CD4-positive, alpha-beta T cell (primary cell): ENCODE results near the gene CRIP1. TPM values are rescaled to one million over a fixed set of nuclear protein-coding genes. Genes with fewer than 3 reads are reported as not detected.

Source experiments
- ATAC-seq: fragments of 200-7000 bp; cut with Tn5 transposase; one replicate; pipeline ENCODE4 v1.10.0; 2022; ENCODE audit warnings: mild to moderate bottlenecking; ENCODE audit not compliant: poor library complexity
- CTCF ChIA-PET: fragments of 350-600 bp; sonication (Branson Sonifier 250); formaldehyde crosslinking; loops from one replicate; lab custom pipeline; 2021; ENCODE audit warnings: antibody characterized with exemption, inconsistent platforms; lab: Charles Lee
- POLR2A ChIA-PET: fragments of 350-600 bp; sonication (Branson Sonifier 250); formaldehyde crosslinking; loops from one replicate; lab custom pipeline; 2021; ENCODE audit warnings: antibody characterized with exemption, inconsistent platforms; lab: Charles Lee
- DNase-seq, 14 experiments: peaks; one replicate each; pipeline ENCODE4 v3.0.0-alpha.2; 2013 to 2020; ENCODE audit warnings: mixed read lengths in 2 of 14
- H3K27ac ChIP-seq, 2 donors: one replicate each; pipeline versions ENCODE4 v1.5.1 to v1.7.0; 2013; ENCODE audit warnings: low read length in 2 of 2, low read depth in 1 of 2, mild to moderate bottlenecking in 1 of 2
- H3K27me3 ChIP-seq, 2 experiments: 1 replicate in 1 of 2; 2 replicates in 1 of 2; pipeline versions ENCODE4 v1.6.1 to v1.7.0; 2013; ENCODE audit warnings: low read length in 2 of 2, control low read depth in 1 of 2, mild to moderate bottlenecking in 1 of 2, moderate library complexity in 1 of 2; ENCODE audit not compliant: insufficient read depth in 2 of 2, control insufficient read depth in 1 of 2
- H3K36me3 ChIP-seq: one replicate; pipeline ENCODE4 v1.6.1; 2013; ENCODE audit warnings: low read length, control low read depth; ENCODE audit not compliant: insufficient read depth
- H3K4me1 ChIP-seq: one replicate; pipeline ENCODE4 v1.6.1; 2013; ENCODE audit warnings: low read length, control low read depth; ENCODE audit not compliant: insufficient read depth
- H3K4me3 ChIP-seq: one replicate; pipeline ENCODE4 v1.5.1; 2013; ENCODE audit warnings: mild to moderate bottlenecking, low read length, moderate library complexity
- H3K9me3 ChIP-seq, 2 experiments: 1 replicate in 1 of 2; 2 replicates in 1 of 2; pipeline versions ENCODE4 v1.6.1 to v1.7.0; 2013; ENCODE audit warnings: low read length in 2 of 2, mild to moderate bottlenecking in 2 of 2, control low read depth in 1 of 2, moderate library complexity in 1 of 2; ENCODE audit not compliant: control insufficient read depth in 1 of 2, insufficient read depth in 1 of 2
- H3K27ac Mint-ChIP-seq: one replicate; pipeline ENCODE4 v1.8.0; 2020; ENCODE audit warnings: mixed read lengths
- H3K27me3 Mint-ChIP-seq: one replicate; pipeline ENCODE4 v1.8.0; 2021; ENCODE audit warnings: mixed read lengths
- H3K36me3 Mint-ChIP-seq: one replicate; pipeline ENCODE4 v1.8.0; 2021; ENCODE audit warnings: low read depth, mixed read lengths
- H3K4me1 Mint-ChIP-seq: one replicate; pipeline ENCODE4 v1.8.0; 2021; ENCODE audit warnings: low read depth, mixed read lengths
- H3K4me3 Mint-ChIP-seq: one replicate; pipeline ENCODE4 v1.8.0; 2020; ENCODE audit warnings: mild to moderate bottlenecking, mixed read lengths
- H3K9me3 Mint-ChIP-seq: one replicate; pipeline ENCODE4 v1.8.0; 2020; ENCODE audit warnings: mixed read lengths
- CTCF ChIP-seq: fragments of 200-600 bp; IDR thresholded peaks from one replicate; pipeline ENCODE4 v1.8.0; 2022; ENCODE audit warnings: antibody characterized with exemption, mild to moderate bottlenecking
- intact Hi-C, 2 experiments: fragments of 100-400 bp; cut with DNase I in 1 of 2; cut with micrococcal nuclease in 1 of 2; formaldehyde crosslinking; loops; one replicate each; pipeline versions ENCODE4 v1.15.1 to v1.9.0; 2023 to 2025; cut with DNase I, micrococcal nuclease
- total RNA-seq, 174 experiments: library from RNA in 2 of 174; stranded (reverse) in 2 of 174; gene quantifications; one replicate each; pipeline ENCODE4 v1.2.3 and lab custom pipeline; 2021 to 2026

Gene CRIP1
- total RNA-seq, 2 experiments from 2014 or later, result 250 to 258 TPM

DNA sequence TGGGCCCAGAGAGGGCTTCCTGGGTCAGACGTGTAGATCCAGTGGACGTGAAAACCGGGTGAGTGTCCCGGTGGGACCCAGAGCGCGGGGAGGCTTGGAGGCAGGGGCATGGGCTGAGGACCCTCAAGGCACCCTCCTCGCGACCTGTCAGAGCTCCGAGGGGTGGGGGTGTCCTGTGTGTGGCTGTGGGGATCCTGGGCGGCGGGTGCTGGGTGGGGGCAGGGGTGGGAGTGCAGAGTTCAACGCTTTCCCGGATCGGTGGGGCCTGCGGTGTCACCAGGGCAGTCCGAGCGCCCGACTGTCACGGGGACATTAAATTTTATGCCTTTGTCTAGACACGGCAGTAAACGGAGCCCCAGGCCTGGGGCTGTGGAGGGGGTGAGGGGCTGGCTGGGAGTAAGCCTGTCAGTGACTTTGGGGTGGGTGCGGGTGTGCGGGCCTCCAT is 40.7 kb downstream of the CRIP1 start:
- ATAC-seq, result no peak
- POLR2A ChIA-PET, result interaction anchor here (2.1 kb wide), 1 partner anchor 38 kb away, joined by 10 read pairs; no protein-coding TSS in a partner anchor
- Histone ChIP-seq H3K27me3 (peaks cover 19 to 23% of the 10 kb centered on the region in 2 experiments), H3K36me3 (no peaks in the 10 kb centered on the region), H3K9me3 (peaks cover 0 to 11% of the 10 kb centered on the region in 2 experiments), H3K4me1 (peaks cover 39% of the 10 kb centered on the region), H3K4me3 (peak overlapping the region; percentile 47), H3K27ac (no peak overlapping the region)
- intact Hi-C loops, result loop anchor here in 1 of 2 experiments (5.0 kb wide), 1 partner anchor 215 kb away; the partner anchor contains the start of gene PACS2
- Mint-ChIP-seq H3K27ac (peak overlapping the region; percentile 68), H3K9me3 (no peaks in the 10 kb centered on the region), H3K27me3 (peaks cover 22% of the 10 kb centered on the region), H3K36me3 (no peaks in the 10 kb centered on the region), H3K4me3 (peak overlapping the region; percentile 87), H3K4me1 (peaks cover 17% of the 10 kb centered on the region)
- no peak for DNase-seq
- no peak for TF ChIP-seq CTCF
- CTCF ChIA-PET, result interaction anchor here (2.9 kb wide), 1 partner anchor 156 kb away, joined by 20 read pairs; no protein-coding TSS in a partner anchor

GRCh38 chr14:105527826-105528585 is 41.3 kb downstream of the CRIP1 start:
- Histone ChIP-seq H3K4me3 (peak overlapping the region; percentile 47), H3K36me3 (no peaks in the 10 kb centered on the region), H3K27ac (no peak overlapping the region), H3K9me3 (peaks cover 0 to 11% of the 10 kb centered on the region in 2 experiments), H3K4me1 (peaks cover 39% of the 10 kb centered on the region), H3K27me3 (peaks cover 19 to 23% of the 10 kb centered on the region in 2 experiments)
- Mint-ChIP-seq H3K36me3 (no peaks in the 10 kb centered on the region), H3K4me3 (peak overlapping the region; percentile 87), H3K27ac (no peak overlapping the region), H3K9me3 (no peaks in the 10 kb centered on the region), H3K27me3 (peaks cover 22% of the 10 kb centered on the region), H3K4me1 (peaks cover 17% of the 10 kb centered on the region)
- ChIA-PET POLR2A (interaction anchor here (1.0 to 2.1 kb wide), 3 partner anchors 36 to 157 kb away, joined by 4 to 10 read pairs (median 6); no protein-coding TSS in a partner anchor), CTCF (interaction anchor here (0.6 to 2.9 kb wide), 8 partner anchors 35 to 162 kb away, joined by 3 to 20 read pairs (median 4); partner anchors contain the start of gene TEDC1)
- peak; percentile 69 for TF ChIP-seq CTCF
- ATAC-seq (peak; percentile 65), DNase-seq (peak; percentile 63 to 92 (median 77))
- intact Hi-C loops, result loop anchor here (1.0 to 5.0 kb wide), 7 partner anchors 37 to 436 kb away; partner anchors contain the start of genes PACS2 (in 1 of the 2) and TEDC1 (in 1 of the 2)

- H3K4me1 ChIP-seq, result peaks cover 39% of the 10 kb centered on the region
- H3K9me3 Mint-ChIP-seq, result no peaks in the 10 kb centered on the region
- peaks cover 16% of the 10 kb centered on the region for H3K27me3 Mint-ChIP-seq
- POLR2A ChIA-PET, result interaction anchor here (1.0 to 2.1 kb wide), 3 partner anchors 37 to 158 kb away, joined by 4 to 10 read pairs (median 6); no protein-coding TSS in a partner anchor
- intact Hi-C loops, result loop anchor here (1.0 to 5.0 kb wide), 7 partner anchors 38 to 436 kb away; partner anchors contain the start of genes PACS2 (in 1 of the 2) and TEDC1 (in 1 of the 2)
- H3K36me3 ChIP-seq, result no peaks in the 10 kb centered on the region
- peak overlapping the region; percentile 86 for H3K4me3 Mint-ChIP-seq
- H3K36me3 Mint-ChIP-seq, result no peaks in the 10 kb centered on the region
- TF ChIP-seq CTCF, result no peak
- peaks cover 19 to 23% of the 10 kb centered on the region in 2 experiments for H3K27me3 ChIP-seq
- H3K9me3 ChIP-seq, result peaks cover 0 to 11% of the 10 kb centered on the region in 2 experiments
- H3K4me3 ChIP-seq, result peak overlapping the region; percentile 58
- no peak overlapping the region for H3K27ac ChIP-seq
- H3K4me1 Mint-ChIP-seq, result peaks cover 17% of the 10 kb centered on the region
- ATAC-seq (peak; percentile 22), DNase-seq (peak in 3 of 14 experiments; percentile 9 to 56 (median 51))
- H3K27ac Mint-ChIP-seq, result peak overlapping the region; percentile 30
- CTCF ChIA-PET, result interaction anchor here (0.6 to 2.9 kb wide), 9 partner anchors 36 to 163 kb away, joined by 3 to 20 read pairs (median 3); partner anchors contain the start of gene TEDC1
These were observed 42.1 kb downstream of the CRIP1 start for GRCh38 chr14:105528586-105529318.
